Activated T-cell treated with anti-CD3 and anti-CD28 coated beads for 1 hour (primary cell): ENCODE data around the gene HMCN1.

Source experiments
- DNase-seq: peaks from one replicate; pipeline ENCODE4 v3.0.0-alpha.2; 2020; ENCODE audit warnings: low read depth

Gene HMCN1

DNA sequence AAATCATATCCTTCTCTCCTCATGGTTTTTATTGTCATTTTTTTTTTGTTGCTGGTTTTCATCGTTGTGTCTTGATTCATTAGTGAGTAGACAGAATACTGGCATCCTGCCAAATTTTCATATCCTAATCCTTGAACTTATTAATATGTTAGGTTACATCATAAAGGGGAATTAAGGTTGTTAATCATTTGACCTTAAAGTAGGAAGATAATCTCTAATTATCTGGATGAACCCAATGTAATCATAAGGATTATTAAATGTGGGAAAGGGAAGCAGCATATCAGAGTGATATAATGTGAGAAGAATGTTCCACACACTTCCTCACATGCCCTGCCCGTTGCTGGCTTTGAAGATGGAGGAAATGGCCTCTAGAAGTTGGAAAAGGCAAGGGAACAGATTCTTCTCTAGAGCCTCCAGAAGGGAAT is 299.7 kb downstream of the HMCN1 start:
- DNase-seq: no peak

DNA sequence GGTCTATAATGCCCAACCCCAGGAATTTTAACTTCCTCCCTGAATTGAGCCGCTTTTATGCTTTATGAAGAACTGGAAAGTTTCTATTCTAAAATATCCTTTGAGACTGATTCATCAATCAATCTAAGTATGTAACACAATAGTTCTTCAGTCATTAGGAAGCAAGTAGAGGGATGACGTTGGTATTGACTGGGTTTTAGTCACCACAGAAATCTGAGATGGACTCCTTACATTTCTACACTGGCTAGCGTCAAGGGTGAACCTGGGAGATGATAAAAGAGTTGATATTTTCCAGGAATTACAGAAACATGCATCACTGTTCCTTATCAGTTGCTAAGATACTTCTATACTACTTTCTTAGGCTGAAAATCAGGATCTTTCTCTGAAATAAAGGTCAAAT is 308.0 kb downstream of the HMCN1 start:
- DNase-seq: no peak

DNA sequence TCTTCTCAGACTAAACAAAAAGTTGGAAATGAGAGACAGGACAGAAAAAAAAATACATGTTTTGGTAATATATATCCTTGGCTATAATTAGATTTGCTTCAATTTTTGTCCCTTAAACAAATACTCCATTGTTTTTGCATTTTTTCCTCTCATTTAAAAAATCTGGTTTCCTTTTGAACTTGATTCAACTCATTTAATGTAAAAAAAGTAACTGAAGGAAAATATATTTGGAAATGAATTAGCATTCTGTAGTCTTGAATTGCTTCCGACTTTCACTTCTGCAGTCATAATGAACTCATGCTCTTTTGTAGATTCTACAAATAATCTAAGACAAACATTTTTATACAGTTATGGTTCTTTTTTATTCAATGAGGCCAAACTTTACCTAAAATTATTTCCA is 309.1 kb downstream of the HMCN1 start:
- DNase-seq: no peak

DNA sequence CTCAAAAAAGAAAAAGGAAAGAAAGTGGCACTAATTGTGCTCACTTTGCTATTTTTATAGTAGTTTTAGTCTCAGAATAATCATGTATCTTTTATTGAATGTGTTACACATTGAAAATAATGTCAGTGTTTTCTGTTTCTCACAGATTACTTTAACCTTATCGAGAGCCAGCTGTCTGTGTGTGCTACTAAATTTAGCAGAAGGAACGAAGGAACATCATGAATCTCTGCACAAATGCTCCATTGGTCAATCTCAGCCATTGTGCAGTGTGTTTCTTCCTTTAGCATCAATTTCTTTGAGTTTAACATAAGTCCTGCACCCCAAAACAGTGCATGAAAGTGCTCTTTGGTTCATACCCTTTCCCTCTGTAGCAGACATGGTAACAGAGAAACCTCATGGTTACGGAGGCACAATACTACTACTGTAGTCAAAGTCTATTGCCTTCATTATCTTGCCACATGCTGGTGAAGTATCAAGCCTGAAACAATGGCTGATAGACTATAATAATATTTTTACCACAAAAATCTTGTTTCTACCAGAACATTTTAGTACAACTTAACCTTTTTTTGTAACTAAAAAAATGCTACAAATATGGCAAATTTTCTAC is 310.0 kb downstream of the HMCN1 start:
- no peak for DNase-seq

DNA sequence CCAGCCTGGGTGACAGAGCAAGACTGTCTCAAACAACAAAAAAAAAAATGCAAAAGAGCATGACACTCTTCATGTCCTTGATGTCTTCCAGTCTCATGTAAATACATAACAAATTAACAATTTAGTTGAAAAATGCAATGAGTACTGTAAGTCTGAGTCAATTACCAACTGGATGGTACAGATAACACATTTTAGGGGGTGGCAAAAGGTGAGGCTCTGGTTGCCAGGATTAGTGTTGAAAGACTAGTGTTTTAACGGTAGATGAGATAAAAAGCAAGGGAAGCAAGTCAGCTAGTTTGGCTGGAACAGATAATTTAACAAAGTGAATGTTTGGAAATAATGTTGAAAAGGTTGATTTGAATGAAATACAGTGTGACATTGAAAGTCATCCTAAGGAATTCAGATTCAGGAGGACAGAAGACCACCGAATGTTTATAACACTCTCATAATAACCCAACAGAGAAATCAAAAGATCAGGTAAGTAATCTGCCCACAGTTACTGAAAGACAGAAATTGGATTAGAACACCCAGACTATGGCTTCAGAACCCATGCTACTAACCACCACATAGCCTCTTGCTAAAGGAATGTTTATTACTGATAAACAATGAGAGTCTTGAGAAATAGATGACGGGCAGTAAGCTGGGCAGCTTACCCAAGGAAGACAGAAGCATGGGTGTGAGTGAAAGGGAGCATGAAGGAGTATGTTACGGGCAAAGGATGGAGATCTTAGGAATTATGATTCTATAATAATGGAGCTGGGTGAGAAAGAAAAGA is 312.4 kb downstream of the HMCN1 start:
- DNase-seq: no peak

DNA sequence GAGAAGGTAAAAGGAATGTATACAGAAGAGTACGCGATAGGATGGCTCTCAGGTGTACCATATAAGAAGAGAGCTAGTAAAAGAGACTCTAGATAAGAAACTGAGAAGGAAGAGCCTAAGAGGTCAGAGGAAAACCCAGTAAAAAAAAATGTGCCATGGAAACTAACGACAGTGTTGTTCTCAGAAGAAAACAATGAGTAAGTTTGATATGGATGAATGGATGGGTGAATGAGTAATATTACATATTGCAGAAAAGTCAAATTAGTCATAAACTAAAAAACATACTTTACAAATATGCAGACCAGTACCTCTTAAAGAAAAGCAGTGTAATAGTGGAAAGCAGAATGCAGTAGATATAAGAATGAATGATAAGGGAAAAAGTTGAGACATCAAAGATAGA is 316.2 kb downstream of the HMCN1 start:
- DNase-seq: no peak

DNA sequence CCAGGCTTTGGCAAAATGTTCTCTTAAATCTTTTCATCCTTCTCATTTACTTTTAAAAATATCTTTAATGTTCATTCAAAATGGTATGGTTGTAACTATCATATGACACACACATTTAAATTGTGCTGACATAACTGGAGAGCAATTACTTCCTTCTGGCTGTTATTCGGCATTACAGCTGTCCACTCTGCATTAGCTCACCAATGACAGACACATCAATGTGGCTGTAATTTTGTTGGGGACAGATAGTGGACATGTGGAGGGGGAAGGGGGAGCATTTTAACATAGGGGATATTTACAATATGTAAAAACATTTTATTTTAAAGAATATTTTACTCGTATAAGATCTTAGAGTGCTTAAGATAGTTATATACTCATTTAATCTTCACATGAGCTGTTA is 319.8 kb downstream of the HMCN1 start:
- DNase-seq: no peak

DNA sequence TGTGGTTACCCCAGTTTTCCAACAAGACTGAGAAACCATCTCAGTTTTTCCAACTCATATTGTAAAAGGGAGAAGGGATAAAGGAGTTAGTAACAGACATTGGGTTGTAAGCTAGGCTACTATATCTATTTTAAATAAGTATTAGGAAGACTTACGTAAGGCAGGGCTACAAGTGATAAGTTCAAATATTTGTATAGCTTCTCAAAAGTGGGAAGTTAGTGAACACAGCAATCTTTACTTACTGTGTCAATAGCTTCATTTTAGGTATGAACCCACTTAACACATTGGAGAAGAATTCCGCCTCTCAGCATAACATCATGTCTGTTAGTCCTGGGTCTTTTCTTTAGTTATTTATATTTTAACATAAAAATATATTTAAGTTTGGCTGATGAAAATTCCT is 320.7 kb downstream of the HMCN1 start:
- DNase-seq: no peak

DNA sequence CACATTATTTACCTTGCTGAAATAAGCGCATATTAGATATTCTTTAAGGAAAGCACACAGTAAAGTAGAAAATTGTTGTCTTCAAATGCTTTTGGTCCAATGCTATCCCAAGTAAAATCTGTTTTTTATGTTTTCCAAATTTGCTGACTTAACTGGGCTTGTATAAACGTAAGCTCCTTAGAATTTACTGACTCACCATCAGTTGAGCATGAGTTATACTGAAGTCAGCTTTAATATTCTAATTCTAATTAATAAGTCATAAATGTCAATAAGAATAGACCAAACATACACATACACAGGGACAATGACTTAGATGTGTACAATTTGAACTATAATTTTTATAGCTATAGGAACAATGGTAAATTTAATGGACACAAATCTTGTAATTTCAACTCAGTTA is 321.7 kb downstream of the HMCN1 start:
- DNase-seq: no peak

DNA sequence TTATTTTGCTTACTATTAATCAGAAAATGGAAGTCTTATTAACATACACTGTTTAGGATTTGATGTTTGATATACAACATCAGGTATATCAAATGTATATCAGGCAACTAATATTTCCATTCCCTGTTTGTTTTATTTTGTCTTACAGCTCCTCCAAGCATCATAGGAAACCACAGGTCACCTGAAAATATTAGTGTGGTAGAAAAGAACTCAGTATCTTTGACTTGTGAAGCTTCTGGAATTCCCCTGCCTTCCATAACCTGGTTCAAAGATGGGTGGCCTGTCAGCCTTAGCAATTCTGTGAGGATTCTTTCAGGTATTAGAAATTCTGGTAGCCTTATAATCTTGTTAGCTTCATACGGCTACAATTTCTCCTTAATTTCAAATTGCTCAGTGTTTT is 322.9 kb downstream of the HMCN1 start:
- DNase-seq: no peak

DNA sequence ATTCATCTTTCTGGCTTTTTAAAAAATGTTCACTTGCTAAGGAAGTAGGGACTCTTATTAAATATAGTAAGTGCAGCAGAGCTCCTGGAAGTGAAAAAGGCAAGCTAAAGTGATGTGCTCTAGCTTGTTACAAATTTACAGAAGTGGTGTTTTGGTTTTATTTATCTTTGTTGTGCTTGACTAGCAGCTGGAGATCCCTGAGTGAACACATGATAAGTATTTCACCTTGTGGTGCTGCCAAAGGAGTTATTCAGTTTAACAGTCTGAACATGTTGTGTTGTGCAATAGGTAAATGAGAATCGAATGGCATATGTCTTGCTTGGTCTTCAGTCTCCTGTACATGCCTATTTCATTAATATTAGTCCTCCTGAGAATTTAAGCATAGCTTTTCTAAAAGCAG is 325.1 kb downstream of the HMCN1 start:
- no peak for DNase-seq

DNA sequence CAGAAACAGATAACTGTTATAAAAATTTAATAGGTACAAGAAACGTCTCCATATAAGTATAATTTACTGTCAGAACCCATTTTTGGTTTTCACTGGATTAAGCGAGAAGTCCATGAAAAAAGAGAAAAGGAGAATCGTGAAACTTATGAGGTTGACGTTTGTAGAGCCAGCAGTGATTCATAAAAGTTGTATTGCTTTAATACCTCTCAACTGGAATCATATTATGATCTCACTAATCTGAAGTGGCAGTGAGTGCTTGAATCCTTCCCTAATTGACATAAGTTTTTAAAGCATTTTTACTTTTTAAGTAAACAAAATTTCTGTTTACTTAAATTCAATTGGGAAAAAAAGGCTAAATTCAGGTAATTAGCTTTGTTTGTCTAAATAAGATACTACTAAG is 325.6 kb downstream of the HMCN1 start:
- DNase-seq: no peak

DNA sequence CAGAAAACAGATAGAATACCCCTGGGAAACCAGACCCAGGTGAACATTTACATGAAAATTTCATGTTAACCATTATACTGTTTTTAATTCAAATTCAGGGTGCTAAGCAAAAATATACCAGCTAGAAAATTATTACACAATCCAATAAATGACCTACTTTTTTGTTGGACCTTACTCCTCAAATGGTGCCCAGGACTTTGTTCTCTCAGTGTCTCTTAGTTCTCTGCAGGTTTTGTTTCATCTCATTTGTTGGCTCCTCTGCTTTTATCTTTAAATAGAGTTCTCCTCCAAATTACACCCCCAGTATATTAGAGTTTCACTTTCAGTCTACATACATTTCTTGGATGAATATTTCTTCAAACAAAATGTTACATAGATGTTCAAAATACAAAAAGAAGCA is 326.0 kb downstream of the HMCN1 start:
- no peak for DNase-seq

DNA sequence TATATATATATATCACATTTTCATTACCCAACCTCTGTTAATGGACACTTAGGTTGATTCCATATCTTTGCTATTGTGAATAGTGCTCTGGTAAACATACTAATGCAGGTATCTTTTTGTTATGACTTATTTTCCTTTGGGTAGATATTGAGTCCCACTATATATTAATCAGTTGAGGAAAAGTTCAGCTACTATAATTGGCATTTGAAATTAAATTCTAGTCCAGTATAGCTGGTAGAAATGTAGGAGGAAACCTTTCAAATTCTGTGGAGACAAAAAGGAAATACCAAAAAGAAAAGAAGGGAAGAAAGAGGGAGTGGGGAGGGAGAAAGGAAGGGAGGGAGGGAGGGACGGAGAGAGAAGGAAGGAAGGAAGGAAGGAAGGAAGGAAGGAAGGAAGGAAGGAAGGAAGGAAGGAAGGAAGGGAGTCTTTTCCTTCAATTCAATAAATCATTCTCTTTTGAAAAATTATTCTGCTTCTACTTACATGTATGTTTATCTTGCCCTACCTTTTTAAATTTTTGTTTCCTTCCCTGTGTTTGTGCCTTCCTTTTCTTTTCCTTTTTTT is 329.0 kb downstream of the HMCN1 start:
- DNase-seq: no peak

DNA sequence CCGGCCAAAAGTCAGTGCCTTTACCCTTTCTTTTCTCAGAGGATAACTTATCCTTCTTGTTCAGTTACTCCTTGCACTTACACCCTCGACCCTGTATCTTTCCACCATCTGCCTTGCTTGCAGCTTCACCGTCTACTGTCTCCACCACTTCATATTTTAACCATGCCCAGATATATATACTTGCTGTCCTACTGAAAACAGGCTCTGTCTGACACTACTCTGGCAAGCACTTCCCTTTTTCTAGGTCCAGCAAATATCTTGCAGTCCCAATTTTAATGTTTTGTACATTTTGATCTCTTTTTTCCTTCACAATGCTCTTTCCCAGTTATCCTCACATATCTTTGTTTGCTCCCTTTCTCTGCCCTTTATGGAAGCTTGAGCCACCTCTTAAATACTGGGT is 332.2 kb downstream of the HMCN1 start:
- DNase-seq: no peak

DNA sequence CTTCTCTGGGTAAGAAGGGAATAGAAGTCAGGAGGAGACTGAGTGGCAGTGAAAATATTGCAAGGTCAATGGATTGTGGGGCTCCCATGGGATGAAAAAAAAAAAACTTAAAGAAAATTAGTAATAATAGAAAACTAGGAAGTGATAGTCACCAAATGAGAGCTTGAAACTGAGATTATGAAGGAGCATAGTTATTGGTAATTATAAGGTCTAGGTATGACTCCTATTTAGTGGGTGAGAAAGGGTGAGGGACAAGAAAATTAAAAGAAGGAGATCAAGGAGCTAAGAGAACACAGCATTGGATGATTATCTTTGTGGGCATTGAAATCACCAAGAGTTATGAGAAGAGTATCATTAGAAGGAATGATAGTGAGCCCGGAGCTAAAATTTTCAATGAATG is 339.5 kb downstream of the HMCN1 start:
- DNase-seq: no peak

DNA sequence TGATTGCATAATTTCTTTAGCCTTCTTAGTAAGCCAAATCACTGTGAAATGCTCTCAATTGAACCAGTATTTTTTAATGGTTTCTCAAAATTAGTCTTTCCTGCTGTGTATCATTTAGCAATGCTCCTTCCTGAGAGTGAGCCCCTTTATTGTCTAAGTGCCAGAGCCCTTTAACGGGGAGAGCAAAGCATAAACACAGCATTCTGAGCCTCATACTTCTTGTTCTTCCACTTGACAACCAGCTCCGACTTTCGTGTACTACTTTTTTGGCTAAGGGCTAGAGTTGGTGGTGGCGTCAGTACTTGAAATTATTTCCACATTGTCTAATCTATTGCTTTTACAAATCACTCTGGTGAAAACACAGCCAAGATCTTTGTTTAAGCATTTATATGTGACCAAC is 341.8 kb downstream of the HMCN1 start:
- no peak for DNase-seq

DNA sequence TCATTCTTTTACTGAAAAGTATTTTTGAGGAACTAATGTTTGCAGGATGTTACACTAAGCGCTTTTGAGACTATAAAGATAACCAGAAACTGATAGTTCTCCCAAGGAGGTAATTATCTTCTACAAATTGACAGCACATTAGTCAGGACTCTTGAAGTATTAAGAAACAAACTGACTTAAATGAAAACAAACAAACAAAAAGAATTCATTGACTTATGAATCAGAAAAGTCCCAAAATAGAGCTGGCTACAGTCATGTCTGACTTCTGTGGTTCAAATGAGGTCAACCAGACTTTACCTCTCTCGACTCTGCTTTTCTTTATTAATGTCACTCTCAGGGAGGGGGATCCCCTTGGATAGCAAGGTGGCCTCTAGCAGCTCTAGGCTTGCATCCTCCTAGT is 344.1 kb downstream of the HMCN1 start:
- DNase-seq: no peak

DNA sequence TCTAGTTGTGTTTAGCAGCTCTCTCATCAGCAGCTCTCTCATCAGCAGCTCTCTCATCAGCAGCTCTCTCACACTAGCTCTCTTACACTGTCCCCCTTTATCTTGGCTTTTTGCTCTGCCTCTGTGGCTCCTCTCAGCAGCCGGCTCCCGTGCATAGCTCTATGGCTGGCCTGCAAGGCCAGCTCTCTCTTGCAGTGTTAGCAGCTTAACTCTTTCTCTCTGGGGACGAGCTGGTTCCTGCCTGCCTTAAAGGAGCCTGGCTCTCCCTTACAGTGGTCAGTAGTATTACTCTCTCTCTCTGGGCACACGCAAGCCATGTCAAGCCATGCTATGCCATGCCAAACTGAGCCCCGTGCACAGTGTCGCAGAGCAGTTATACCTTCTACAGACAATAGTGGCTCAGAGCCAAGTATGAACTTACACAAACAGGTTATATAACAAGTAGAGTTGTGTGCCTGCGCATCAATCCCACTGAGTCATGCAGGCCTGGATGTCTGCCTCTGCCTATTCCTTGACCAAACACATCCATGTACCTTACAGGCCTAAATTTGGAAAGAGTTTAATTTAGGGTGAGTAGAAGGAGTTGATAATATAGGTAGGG is 345.0 kb downstream of the HMCN1 start:
- no peak for DNase-seq

DNA sequence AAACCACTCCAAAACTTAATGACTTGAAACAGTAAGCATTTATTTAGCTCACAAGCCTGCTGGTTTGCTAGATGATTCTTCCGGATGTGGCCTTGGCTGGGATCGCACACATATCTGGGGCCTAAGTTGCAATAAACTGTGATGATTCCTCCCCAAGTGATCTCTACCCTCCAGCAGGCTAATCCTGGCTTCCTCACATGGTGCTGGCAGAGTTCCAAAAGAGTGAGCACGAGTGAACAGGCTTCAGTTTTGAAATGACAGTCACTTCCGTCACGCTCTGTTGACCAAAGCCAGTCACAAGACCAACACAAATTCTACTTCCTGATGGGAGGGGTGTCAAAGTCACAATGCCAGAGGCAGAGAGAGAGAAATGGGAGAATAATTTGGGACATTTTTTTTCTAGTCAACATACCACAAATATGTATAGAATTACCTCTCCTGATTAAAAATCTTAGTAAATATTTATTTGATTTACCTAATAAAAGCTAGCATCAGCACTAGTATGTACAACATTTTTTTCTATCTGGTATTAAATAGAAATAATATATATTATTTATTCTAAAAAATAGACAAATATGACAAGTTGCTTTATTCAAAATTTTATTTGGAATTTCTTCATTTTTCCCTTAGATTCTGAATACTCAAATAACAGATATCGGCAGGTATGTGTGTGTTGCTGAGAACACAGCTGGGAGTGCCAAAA is 348.2 kb downstream of the HMCN1 start:
- DNase-seq: no peak

DNA sequence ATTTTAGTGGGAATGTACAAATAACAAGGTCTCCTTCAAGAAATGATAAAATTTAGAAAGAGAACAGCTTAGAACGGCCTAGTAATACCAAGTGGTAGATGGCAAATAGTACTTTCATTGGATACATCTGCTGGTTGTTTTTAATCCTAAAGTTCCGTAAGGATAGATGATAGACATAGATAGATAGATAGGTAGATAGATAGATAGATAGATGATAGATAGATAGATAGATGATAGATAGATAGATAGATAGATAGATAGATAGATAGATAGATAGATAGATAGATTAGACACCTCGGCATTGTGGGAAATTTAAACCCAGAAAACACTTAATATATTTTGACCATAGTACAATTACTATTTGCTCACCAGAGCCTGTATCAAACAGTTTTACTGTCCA is 352.4 kb downstream of the HMCN1 start:
- DNase-seq: no peak

DNA sequence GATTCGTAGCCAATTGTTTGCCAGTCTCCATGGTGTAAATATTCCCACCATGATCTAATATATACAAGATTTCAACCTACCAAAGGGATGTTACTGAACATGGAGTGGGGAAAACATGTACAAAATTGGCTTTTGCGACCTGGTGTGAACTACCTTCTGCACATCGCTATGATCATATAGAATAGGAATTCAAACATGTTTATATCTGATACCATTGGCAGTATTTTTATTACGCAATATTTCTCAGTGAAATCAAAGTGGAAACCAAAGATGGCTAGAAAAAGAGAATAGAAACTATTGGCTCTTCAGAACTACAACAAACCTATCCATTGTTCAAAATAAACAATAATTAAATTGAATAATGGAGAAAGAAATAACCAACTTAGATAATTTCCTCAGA is 355.7 kb downstream of the HMCN1 start:
- no peak for DNase-seq

DNA sequence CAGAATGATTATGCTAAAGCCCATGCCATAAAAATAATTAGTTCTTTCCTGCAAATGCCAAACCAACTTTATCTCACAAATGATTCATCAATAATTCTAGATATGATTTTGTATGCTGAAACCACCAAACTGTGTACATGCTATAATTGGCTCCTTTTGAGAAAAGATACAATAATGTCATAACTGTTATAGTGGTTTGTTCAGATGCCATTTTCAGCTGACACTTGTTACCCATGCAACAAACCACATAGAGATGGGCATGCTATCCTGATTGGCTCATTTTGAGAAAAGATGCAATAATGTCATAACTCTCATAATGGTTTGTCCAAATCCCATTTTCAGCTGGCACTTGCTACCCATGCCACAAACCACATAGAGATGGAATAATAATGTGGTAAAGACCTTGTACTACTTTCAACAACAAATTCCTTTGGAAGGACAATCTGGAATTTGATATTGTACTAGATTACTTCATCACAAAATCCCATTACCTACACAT is 357.1 kb downstream of the HMCN1 start:
- no peak for DNase-seq
